ENCODE data around the gene PATJ. TPM values are rescaled to one million over a fixed set of nuclear protein-coding genes. Genes with fewer than 3 reads are reported as not detected.

PATJ gene
- total RNA-seq, 1 donor: 8.4 TPM

- TF ChIP-seq, protein P1, sequence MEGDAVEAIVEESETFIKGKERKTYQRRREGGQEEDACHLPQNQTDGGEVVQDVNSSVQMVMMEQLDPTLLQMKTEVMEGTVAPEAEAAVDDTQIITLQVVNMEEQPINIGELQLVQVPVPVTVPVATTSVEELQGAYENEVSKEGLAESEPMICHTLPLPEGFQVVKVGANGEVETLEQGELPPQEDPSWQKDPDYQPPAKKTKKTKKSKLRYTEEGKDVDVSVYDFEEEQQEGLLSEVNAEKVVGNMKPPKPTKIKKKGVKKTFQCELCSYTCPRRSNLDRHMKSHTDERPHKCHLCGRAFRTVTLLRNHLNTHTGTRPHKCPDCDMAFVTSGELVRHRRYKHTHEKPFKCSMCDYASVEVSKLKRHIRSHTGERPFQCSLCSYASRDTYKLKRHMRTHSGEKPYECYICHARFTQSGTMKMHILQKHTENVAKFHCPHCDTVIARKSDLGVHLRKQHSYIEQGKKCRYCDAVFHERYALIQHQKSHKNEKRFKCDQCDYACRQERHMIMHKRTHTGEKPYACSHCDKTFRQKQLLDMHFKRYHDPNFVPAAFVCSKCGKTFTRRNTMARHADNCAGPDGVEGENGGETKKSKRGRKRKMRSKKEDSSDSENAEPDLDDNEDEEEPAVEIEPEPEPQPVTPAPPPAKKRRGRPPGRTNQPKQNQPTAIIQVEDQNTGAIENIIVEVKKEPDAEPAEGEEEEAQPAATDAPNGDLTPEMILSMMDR (IDR thresholded peaks at IDR 0.05; ENCODE audit: insufficient read depth, low read length): no peak
- no peak for DNase-seq (ENCODE audit: low read depth)
- no peak overlapping the region for H3K4me3 ChIP-seq (ENCODE audit: low read depth, low read length)
Measured at GRCh38 chr1:62022382-62022983, 280.2 kb downstream of the PATJ start.

DNA sequence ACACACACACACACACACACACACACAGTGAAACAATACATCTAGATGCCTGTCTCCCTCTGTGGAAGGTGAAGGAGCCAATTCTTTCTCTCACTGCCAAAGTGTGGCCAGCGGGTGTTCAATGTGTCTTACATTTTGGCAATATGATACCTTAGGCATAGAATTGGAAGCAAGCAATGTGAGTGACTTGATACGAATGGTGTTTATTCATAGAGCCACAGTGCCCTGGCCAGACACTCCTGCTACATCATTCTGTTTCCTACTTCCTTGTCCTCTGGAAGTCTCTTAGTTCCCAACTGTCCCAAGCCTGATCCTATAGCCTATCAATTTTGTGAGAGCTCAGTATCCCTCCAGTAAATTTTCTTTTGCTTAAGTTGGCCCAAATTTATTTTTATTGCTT, 282.4 kb downstream of the PATJ start:
- DNase-seq (ENCODE audit: low read depth): no peak
- TF ChIP-seq, protein P1 (IDR thresholded peaks at IDR 0.05; ENCODE audit: insufficient read depth, low read length): no peak

DNA sequence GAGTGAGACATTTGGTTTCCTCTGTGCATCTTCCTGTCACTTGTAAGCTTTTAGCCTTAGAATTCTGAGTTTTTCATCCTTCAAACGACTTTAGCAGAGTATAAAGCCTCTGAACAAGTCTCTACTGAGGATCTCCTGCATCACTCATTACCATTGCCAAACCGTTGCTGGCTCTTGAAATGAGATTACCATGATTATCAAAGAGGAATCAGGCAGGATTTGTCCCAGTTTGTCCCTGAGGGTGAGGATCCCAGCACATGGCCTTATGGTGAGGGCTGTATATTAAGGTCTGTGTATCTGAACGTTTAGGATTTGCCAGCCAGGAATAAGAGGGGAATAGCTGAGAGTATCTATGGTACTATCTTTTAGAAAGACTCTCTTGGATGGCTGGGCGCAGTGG, 282.9 kb downstream of the PATJ start:
- no peak for DNase-seq (ENCODE audit: low read depth)
- TF ChIP-seq, protein P1 (IDR thresholded peaks at IDR 0.05; ENCODE audit: insufficient read depth, low read length): no peak
- H3K4me3 ChIP-seq (ENCODE audit: low read depth, low read length): no peak overlapping the region

More for the DNA sequence above, 282.4 kb downstream of the PATJ start:
- no peak overlapping the region for H3K4me3 ChIP-seq (ENCODE audit: low read depth, low read length)

GRCh38 chr1:62025892-62026291, 283.6 kb downstream of the PATJ start:
- no peak for DNase-seq (ENCODE audit: low read depth)
- TF ChIP-seq, protein P1 (IDR thresholded peaks at IDR 0.05; ENCODE audit: insufficient read depth, low read length): no peak
- H3K4me3 ChIP-seq (ENCODE audit: low read depth, low read length): no peak overlapping the region

DNA sequence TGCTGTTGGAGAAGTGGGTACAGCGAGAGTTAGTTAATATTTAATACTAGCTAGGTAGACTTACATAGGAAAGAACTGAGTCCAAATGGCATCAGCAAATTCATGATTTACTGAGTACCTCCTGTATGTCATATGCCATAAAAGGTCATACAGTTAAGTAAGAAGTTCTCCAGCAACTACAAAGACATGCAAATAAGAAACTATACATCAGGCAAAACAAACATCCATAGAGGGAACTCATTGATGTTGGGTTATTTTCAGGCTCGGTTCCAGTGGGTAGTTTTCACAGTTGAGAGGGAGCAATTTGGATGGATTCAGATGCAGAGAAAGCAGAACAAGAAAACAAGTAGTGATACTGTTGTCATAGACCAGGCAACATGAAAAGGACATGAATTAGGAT, 287.4 kb downstream of the PATJ start:
- TF ChIP-seq, protein P1 (IDR thresholded peaks at IDR 0.05; ENCODE audit: insufficient read depth, low read length): no peak
- DNase-seq (ENCODE audit: low read depth): no peak

GRCh38 chr1:62034790-62035189, 292.5 kb downstream of the PATJ start:
- no peak for DNase-seq (ENCODE audit: low read depth)
- TF ChIP-seq, protein P1 (IDR thresholded peaks at IDR 0.05; ENCODE audit: insufficient read depth, low read length): no peak
- no peak overlapping the region for H3K4me3 ChIP-seq (ENCODE audit: low read depth, low read length)

More for the DNA sequence above, 287.4 kb downstream of the PATJ start:
- no peak overlapping the region for H3K4me3 ChIP-seq (ENCODE audit: low read depth, low read length)

DNA sequence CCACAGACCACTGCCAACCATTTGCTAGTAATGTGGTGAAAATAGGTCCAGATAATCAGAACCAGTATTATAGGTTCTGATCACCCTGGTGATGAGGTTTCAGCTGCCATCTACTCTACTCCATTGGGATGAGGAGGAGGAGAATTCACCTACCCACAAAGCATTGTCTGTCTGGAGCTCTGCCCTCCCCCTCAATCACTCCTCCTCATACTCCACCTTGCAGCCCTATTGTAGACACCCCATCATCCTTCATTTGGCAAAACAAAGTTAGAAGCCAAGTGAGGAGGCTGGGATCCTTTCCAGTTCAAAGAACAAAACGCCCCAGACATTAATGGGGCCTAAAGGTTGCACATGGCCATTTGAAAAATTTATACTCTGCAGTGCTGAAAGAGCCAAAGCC, 295.0 kb downstream of the PATJ start:
- DNase-seq (ENCODE audit: low read depth): no peak
- no peak overlapping the region for H3K4me3 ChIP-seq (ENCODE audit: low read depth, low read length)
- TF ChIP-seq, protein P1 (IDR thresholded peaks at IDR 0.05; ENCODE audit: insufficient read depth, low read length): no peak

Measured in fibroblast of the aortic adventitia (primary cell).